Muscle of leg (tissue), 11 donors: ENCODE measurements around the gene KLHL21. TPM values are rescaled to one million over a fixed set of nuclear protein-coding genes. Genes with fewer than 3 reads are reported as not detected.

ENCODE experiments used
- DNase-seq: peaks from one replicate; pipeline ENCODE4 v3.0.0; 2013
- H3K27ac ChIP-seq: one replicate; pipeline ENCODE4 v1.5.1; 2013; ENCODE audit warnings: mild to moderate bottlenecking, low read length, control low read depth
- H3K27me3 ChIP-seq: one replicate; pipeline ENCODE4 v1.6.1; 2013; ENCODE audit warnings: low read length; ENCODE audit not compliant: control insufficient read depth, insufficient read depth
- H3K36me3 ChIP-seq: one replicate; pipeline ENCODE4 v1.6.1; 2013; ENCODE audit warnings: low read length; ENCODE audit not compliant: control insufficient read depth, insufficient read depth
- H3K4me1 ChIP-seq: one replicate; pipeline ENCODE4 v1.6.1; 2013; ENCODE audit warnings: low read length; ENCODE audit not compliant: control insufficient read depth, insufficient read depth
- H3K4me3 ChIP-seq: one replicate; pipeline ENCODE4 v1.5.1; 2013; ENCODE audit warnings: low read length, control low read depth
- H3K9me3 ChIP-seq: replicated peaks from 2 replicates; pipeline ENCODE4 v1.6.1; 2013; ENCODE audit warnings: low read depth, low read length; ENCODE audit not compliant: control insufficient read depth
- WGBS: methylation state at CpG from one replicate; pipeline ENCODE4 v1.1.5; 2013; ENCODE audit warnings: missing lambda C conversion rate; ENCODE audit not compliant: insufficient coverage; 5-methylcytosine and 5-hydroxymethylcytosine counted together
- polyA plus RNA-seq, 8 donors: library from polyadenylated mRNA; unstranded; fragments of 120-200 nt; gene quantifications; one replicate each; pipeline versions ENCODE4 v1.2.1 to v1.2.3, GENCODE V29; 2013; ENCODE audit warnings: inconsistent platforms in 1 of 8, low replicate concordance in 1 of 8; ENCODE audit not compliant: insufficient read length in 8 of 8, insufficient read depth in 1 of 8
- total RNA-seq: library from RNA; stranded (reverse); fragments of 120-200 nt; gene quantifications from one replicate; pipeline ENCODE4 v1.2.4, GENCODE V29; 2013

Gene KLHL21
- total and polyA plus RNA-seq, 9 donors, result 27.7 to 49.3 (median 38.1) TPM

GRCh38 chr1:6635910-6636760 lies 33.5 kb upstream of the KLHL21 start:
- Histone ChIP-seq H3K36me3 (peaks cover 82% of the 10 kb centered on the region), H3K27ac (no peak overlapping the region), H3K27me3 (no peaks in the 10 kb centered on the region), H3K9me3 (no peaks in the 10 kb centered on the region), H3K4me3 (no peak overlapping the region), H3K4me1 (peaks cover 56% of the 10 kb centered on the region)
- DNase-seq, result no peak
- 71% methylated on average over 14 of the region's 16 CpGs for WGBS

GRCh38 chr1:6635161-6635909 lies 32.7 kb upstream of the KLHL21 start:
- Histone ChIP-seq H3K36me3 (peaks cover 86% of the 10 kb centered on the region), H3K4me3 (no peak overlapping the region), H3K27ac (peak overlapping the region; percentile 47), H3K27me3 (no peaks in the 10 kb centered on the region), H3K4me1 (peaks cover 56% of the 10 kb centered on the region), H3K9me3 (no peaks in the 10 kb centered on the region)
- DNase-seq, result no peak
- WGBS, result 86% methylated on average over 19 of the region's 20 CpGs

- Histone ChIP-seq H3K27me3 (no peaks in the 10 kb centered on the region), H3K27ac (peak overlapping the region; percentile 60), H3K4me1 (peaks cover 56% of the 10 kb centered on the region), H3K36me3 (peaks cover 86% of the 10 kb centered on the region), H3K9me3 (no peaks in the 10 kb centered on the region), H3K4me3 (no peak overlapping the region)
- peak; percentile 70 for DNase-seq
- WGBS, result 60% methylated on average over 27 of the region's 29 CpGs
Observed at GRCh38 chr1:6634371-6635052, 31.8 kb upstream of the KLHL21 start.

- Histone ChIP-seq H3K27me3 (no peaks in the 10 kb centered on the region), H3K27ac (no peak overlapping the region), H3K4me3 (no peak overlapping the region), H3K4me1 (peaks cover 57% of the 10 kb centered on the region), H3K9me3 (no peaks in the 10 kb centered on the region), H3K36me3 (peaks cover 91% of the 10 kb centered on the region)
- no peak for DNase-seq
- 74% methylated on average over 26 of the region's 30 CpGs for WGBS
Observed at GRCh38 chr1:6632588-6633514, 30.2 kb upstream of the KLHL21 start.

GRCh38 chr1:6631058-6631457 lies 28.4 kb upstream of the KLHL21 start:
- no peak for DNase-seq
- H3K9me3 ChIP-seq, result no peaks in the 10 kb centered on the region
- no peaks in the 10 kb centered on the region for H3K27me3 ChIP-seq
- H3K4me3 ChIP-seq, result no peak overlapping the region
- 80% methylated on average over 1 of the region's 8 CpGs for WGBS
- H3K4me1 ChIP-seq, result peaks cover 62% of the 10 kb centered on the region
- H3K36me3 ChIP-seq, result peaks cover 83% of the 10 kb centered on the region
- no peak overlapping the region for H3K27ac ChIP-seq

GRCh38 chr1:6630027-6630426 lies 27.4 kb upstream of the KLHL21 start:
- Histone ChIP-seq H3K36me3 (peaks cover 74% of the 10 kb centered on the region), H3K9me3 (no peaks in the 10 kb centered on the region), H3K27me3 (no peaks in the 10 kb centered on the region), H3K4me1 (peaks cover 58% of the 10 kb centered on the region), H3K4me3 (no peak overlapping the region), H3K27ac (no peak overlapping the region)
- 90% methylated on average over 8 of the region's 8 CpGs for WGBS
- no peak for DNase-seq

GRCh38 chr1:6628971-6629479 lies 26.4 kb upstream of the KLHL21 start:
- Histone ChIP-seq H3K36me3 (peaks cover 68% of the 10 kb centered on the region), H3K9me3 (no peaks in the 10 kb centered on the region), H3K4me3 (no peak overlapping the region), H3K27ac (no peak overlapping the region), H3K4me1 (peaks cover 53% of the 10 kb centered on the region), H3K27me3 (no peaks in the 10 kb centered on the region)
- 89% methylated on average over 7 of the region's 12 CpGs for WGBS
- DNase-seq, result no peak

GRCh38 chr1:6627841-6628545 lies 25.3 kb upstream of the KLHL21 start:
- Histone ChIP-seq H3K27ac (peak overlapping the region; percentile 74), H3K4me3 (no peak overlapping the region), H3K4me1 (peaks cover 44% of the 10 kb centered on the region), H3K9me3 (no peaks in the 10 kb centered on the region), H3K27me3 (no peaks in the 10 kb centered on the region), H3K36me3 (peaks cover 67% of the 10 kb centered on the region)
- 66% methylated on average over 20 of the region's 21 CpGs for WGBS
- peak; percentile 79 for DNase-seq

- Histone ChIP-seq H3K27me3 (no peaks in the 10 kb centered on the region), H3K36me3 (peaks cover 65% of the 10 kb centered on the region), H3K4me1 (peaks cover 35% of the 10 kb centered on the region), H3K9me3 (no peaks in the 10 kb centered on the region), H3K27ac (no peak overlapping the region), H3K4me3 (no peak overlapping the region)
- 97% methylated on average over 8 of the region's 9 CpGs for WGBS
- DNase-seq, result no peak
Observed at GRCh38 chr1:6627031-6627430, 24.4 kb upstream of the KLHL21 start.
